ENCODE data around the gene LSR. TPM values are rescaled to one million over a fixed set of nuclear protein-coding genes. Genes with fewer than 3 reads are reported as not detected.

The LSR gene
- total RNA-seq, 2 donors from 2014 or later = 10.3 to 41.0 TPM

- no peaks in the 10 kb centered on the region for H3K9me3 Mint-ChIP-seq
- H3K36me3 Mint-ChIP-seq = no peaks in the 10 kb centered on the region
- ATAC-seq (peak; percentile 57 to 74), DNase-seq (ENCODE audit: low spot score in 2 of 2) (peak in 1 of 2 donors; percentile 37)
- no peak overlapping the region for H3K27ac Mint-ChIP-seq
These were observed 47.1 kb downstream of the LSR start for GRCh38 chr19:35295792-35296462.

GRCh38 chr19:35296644-35297514, 48.1 kb downstream of the LSR start:
- no peaks in the 10 kb centered on the region for H3K36me3 Mint-ChIP-seq
- ATAC-seq (peak; percentile 39 to 46), DNase-seq (ENCODE audit: low spot score in 2 of 2) (no peak)
- H3K9me3 Mint-ChIP-seq = no peaks in the 10 kb centered on the region
- H3K27ac Mint-ChIP-seq = no peak overlapping the region

GRCh38 chr19:35297515-35297848, 48.7 kb downstream of the LSR start:
- no peak for DNase-seq (ENCODE audit: low spot score in 2 of 2)
- ATAC-seq = peak in 1 of 2 donors; percentile 9
- H3K9me3 Mint-ChIP-seq = no peaks in the 10 kb centered on the region
- H3K36me3 Mint-ChIP-seq = no peaks in the 10 kb centered on the region
- no peak overlapping the region for H3K27ac Mint-ChIP-seq

- H3K27ac Mint-ChIP-seq = no peak overlapping the region
- no peak for DNase-seq (ENCODE audit: low spot score in 2 of 2)
- no peaks in the 10 kb centered on the region for H3K36me3 Mint-ChIP-seq
- no peak for ATAC-seq
- H3K9me3 Mint-ChIP-seq = no peaks in the 10 kb centered on the region
These were observed 49.1 kb downstream of the LSR start for GRCh38 chr19:35297922-35298321.

GRCh38 chr19:35298561-35298972, 49.8 kb downstream of the LSR start:
- ATAC-seq (peak in 1 of 2 donors; percentile 6), DNase-seq (ENCODE audit: low spot score in 2 of 2) (no peak)
- Mint-ChIP-seq H3K9me3 (no peaks in the 10 kb centered on the region), H3K27ac (no peak overlapping the region), H3K36me3 (no peaks in the 10 kb centered on the region)

- DNase-seq (ENCODE audit: low spot score in 2 of 2) = no peak
- Mint-ChIP-seq H3K9me3 (no peaks in the 10 kb centered on the region), H3K36me3 (no peaks in the 10 kb centered on the region), H3K27ac (no peak overlapping the region)
- ATAC-seq = peak in 1 of 2 donors; percentile 25
These were observed 50.9 kb downstream of the LSR start for GRCh38 chr19:35299523-35300338.

GRCh38 chr19:35300339-35300649, 51.5 kb downstream of the LSR start:
- no peak for DNase-seq (ENCODE audit: low spot score in 2 of 2)
- ATAC-seq = no peak

GRCh38 chr19:35301961-35302360, 53.2 kb downstream of the LSR start:
- no peak for ATAC-seq
- H3K27ac Mint-ChIP-seq = peak overlapping the region in 1 of 2 donors; percentile 20

More at GRCh38 chr19:35300339-35300649, 51.5 kb downstream of the LSR start:
- Mint-ChIP-seq H3K27ac (no peak overlapping the region), H3K36me3 (no peaks in the 10 kb centered on the region), H3K9me3 (no peaks in the 10 kb centered on the region)

GRCh38 chr19:35302446-35302845, 53.6 kb downstream of the LSR start:
- H3K27ac Mint-ChIP-seq = peak overlapping the region in 1 of 2 donors; percentile 20
- DNase-seq (ENCODE audit: low spot score in 2 of 2) = no peak
- no peaks in the 10 kb centered on the region for H3K36me3 Mint-ChIP-seq
- no peaks in the 10 kb centered on the region for H3K9me3 Mint-ChIP-seq
- no peak for ATAC-seq

More at GRCh38 chr19:35301961-35302360, 53.2 kb downstream of the LSR start:
- H3K36me3 Mint-ChIP-seq = no peaks in the 10 kb centered on the region
- H3K9me3 Mint-ChIP-seq = no peaks in the 10 kb centered on the region
- DNase-seq (ENCODE audit: low spot score in 2 of 2) = no peak

GRCh38 chr19:35303357-35303915, 54.6 kb downstream of the LSR start:
- no peaks in the 10 kb centered on the region for H3K9me3 Mint-ChIP-seq
- H3K27ac Mint-ChIP-seq = no peak overlapping the region
- ATAC-seq = no peak
- H3K36me3 Mint-ChIP-seq = no peaks in the 10 kb centered on the region
- DNase-seq (ENCODE audit: low spot score in 2 of 2) = no peak

- Mint-ChIP-seq H3K36me3 (no peaks in the 10 kb centered on the region), H3K27ac (no peak overlapping the region), H3K9me3 (no peaks in the 10 kb centered on the region)
- ATAC-seq = no peak
- no peak for DNase-seq (ENCODE audit: low spot score in 2 of 2)
These were observed 55.2 kb downstream of the LSR start for GRCh38 chr19:35304036-35304435.

- H3K36me3 Mint-ChIP-seq = no peaks in the 10 kb centered on the region
- no peak overlapping the region for H3K27ac Mint-ChIP-seq
- ATAC-seq (no peak), DNase-seq (ENCODE audit: low spot score in 2 of 2) (no peak)
- H3K9me3 Mint-ChIP-seq = no peaks in the 10 kb centered on the region
These were observed 56.4 kb downstream of the LSR start for GRCh38 chr19:35305181-35305580.

GRCh38 chr19:35306473-35307246, 57.9 kb downstream of the LSR start:
- no peaks in the 10 kb centered on the region for H3K36me3 Mint-ChIP-seq
- no peak overlapping the region for H3K27ac Mint-ChIP-seq
- DNase-seq (ENCODE audit: low spot score in 2 of 2) (no peak), ATAC-seq (peak in 1 of 2 donors; percentile 56)
- no peaks in the 10 kb centered on the region for H3K9me3 Mint-ChIP-seq

GRCh38 chr19:35307931-35308330, 59.1 kb downstream of the LSR start:
- DNase-seq (ENCODE audit: low spot score in 2 of 2) = no peak
- Mint-ChIP-seq H3K9me3 (no peaks in the 10 kb centered on the region), H3K36me3 (no peaks in the 10 kb centered on the region), H3K27ac (peak overlapping the region in 1 of 2 donors; percentile 51)
- no peak for ATAC-seq

GRCh38 chr19:35308910-35309309, 60.1 kb downstream of the LSR start:
- DNase-seq (ENCODE audit: low spot score in 2 of 2) = no peak
- no peaks in the 10 kb centered on the region for H3K9me3 Mint-ChIP-seq
- H3K27ac Mint-ChIP-seq = no peak overlapping the region

More at GRCh38 chr19:35308910-35309309, 60.1 kb downstream of the LSR start:
- no peak for ATAC-seq
- H3K36me3 Mint-ChIP-seq = no peaks in the 10 kb centered on the region

Data from activated naive CD4-positive, alpha-beta T cell treated with anti-CD3 and anti-CD28 coated beads, Interleukin-2, amount 50 U/mL, for 72 hours (primary cell).